ENCODE results near the gene C6orf141.

- TF ChIP-seq CTCF (conservative IDR thresholded peaks at IDR 0.05; ENCODE audit: low read length) (no peak), EZH2phosphoT487 (IDR thresholded peaks at IDR 0.05; ENCODE audit: borderline replicate concordance) (no peak)
Measured at GRCh38 chr6:49524541-49524940, 25.9 kb upstream of the C6orf141 start.
